ENCODE data around the gene MYRFL.

The MYRFL gene

GRCh38 chr12:70007687-70008086, 182.7 kb downstream of the MYRFL start:
- WGBS (ENCODE audit: extremely low coverage, insufficient coverage, insufficient read length) = no CpG with 5 or more reads among the region's 2 CpGs
- Histone ChIP-seq H3K27ac (ENCODE audit: low read depth, low read length) (no peak overlapping the region), H3K14ac (ENCODE audit: low read length) (no peak overlapping the region), H2BK5ac (ENCODE audit: low read depth, low read length, poor library complexity) (no peak overlapping the region), H3K9me3 (ENCODE audit: insufficient read depth, low read depth, low read length) (peaks cover 3% of the 10 kb centered on the region), H4K91ac (ENCODE audit: low read depth, low read length) (no peak overlapping the region), H2BK12ac (ENCODE audit: low read length) (no peak overlapping the region), H2AK5ac (ENCODE audit: low read length) (no peak overlapping the region), H2BK120ac (ENCODE audit: insufficient read depth, low read length, poor library complexity) (no peak overlapping the region), H3K4me1 (ENCODE audit: control insufficient read depth in 1 of 2, insufficient read depth in 2 of 2, low read length in 2 of 2) (no peaks in the 10 kb centered on the region), H3K4ac (ENCODE audit: low read depth, low read length) (no peak overlapping the region), H3K27me3 (ENCODE audit: insufficient read depth, low read length) (no peaks in the 10 kb centered on the region), H3K79me2 (ENCODE audit: control insufficient read depth, insufficient read depth, low read length, poor library complexity) (peaks cover 1% of the 10 kb centered on the region), H3K4me3 (ENCODE audit: low read depth, low read length) (no peak overlapping the region), H3K36me3 (ENCODE audit: control insufficient read depth in 1 of 2, insufficient read depth in 2 of 2, low read length in 2 of 2) (no peaks in the 10 kb centered on the region), H3K4me2 (ENCODE audit: low read length) (no peak overlapping the region), H4K8ac (ENCODE audit: low read depth, low read length) (no peak overlapping the region), H3K18ac (ENCODE audit: low read length) (no peak overlapping the region), H3K79me1 (ENCODE audit: low read length) (no peaks in the 10 kb centered on the region), H3K9ac (ENCODE audit: low read length) (no peak overlapping the region), H3K23ac (ENCODE audit: low read length) (no peak overlapping the region), H2AFZ (ENCODE audit: insufficient read depth, low read length, poor library complexity) (no peak overlapping the region), H4K12ac (ENCODE audit: low read depth, low read length) (no peak overlapping the region)
- DNase-seq = no peak

All from trophoblast cell (in vitro differentiated cells and primary cell).